GM12878 (cell line): ENCODE data around the gene HIVEP2. TPM values are rescaled to one million over a fixed set of nuclear protein-coding genes. Genes with fewer than 3 reads are reported as not detected.

Experiments used
- ATAC-seq: fragments of 200-7000 bp; cut with Tn5 transposase; 3 replicates; pipeline ENCODE4 v1.9.1; 2020; ENCODE audit warnings: mild to moderate bottlenecking, moderate library complexity
- BruUV-seq: library from RNA; stranded (reverse); fragments of 400-500 nt; replicated peaks from 2 replicates; lab custom pipeline; 2021; lab: Mats Ljungman, UMichigan
- CTCF ChIA-PET: fragments of 300-600 bp; sonication (Branson Sonifier 250); formaldehyde crosslinking; extraction: SDS; loops from one replicate; lab custom pipeline; 2021; ENCODE audit warnings: inconsistent platforms; lab: Yijun Ruan, JAX
- POLR2A ChIA-PET: fragments of 350-600 bp; formaldehyde crosslinking; extraction: SDS; loops from one replicate; lab custom pipeline; 2021; ENCODE audit warnings: inconsistent platforms; lab: Charles Lee
- RAD21 ChIA-PET: fragments of 300-600 bp; sonication (Branson Sonifier 250); formaldehyde crosslinking; loops from one replicate; lab custom pipeline; 2023; ENCODE audit warnings: antibody characterized with exemption; ENCODE audit not compliant: unreplicated experiment; lab: Charles Lee
- SMC1A ChIA-PET: fragments of 300-600 bp; sonication (Branson Sonifier 250); formaldehyde crosslinking; loops from one replicate; lab custom pipeline; 2023; ENCODE audit not compliant: unreplicated experiment, uncharacterized antibody; lab: Charles Lee
- DNase-seq: peaks from one replicate; pipeline ENCODE4 v3.0.0-alpha.2; 2011; ENCODE audit warnings: low read depth, low spot score
- FAIRE-seq: peaks from 3 replicates; lab custom pipeline; 2011; peaks lifted over from hg19 to GRCh38; lab: Jason Lieb, UNC
- H2AFZ ChIP-seq: 2 replicates; pipeline ENCODE4 v1.6.0; 2011; ENCODE audit warnings: low read depth, low read length, control low read depth; ENCODE audit not compliant: control insufficient read depth
- H3K27ac ChIP-seq: 2 replicates; pipeline ENCODE4 v1.5.1; 2011; ENCODE audit warnings: control low read depth; ENCODE audit not compliant: control insufficient read depth, insufficient read depth
- H3K27me3 ChIP-seq, 2 experiments: replicated peaks in 1 of 2; 2 replicates each; pipeline versions ENCODE4 v1.6.0 to v1.6.1; 2011; ENCODE audit warnings: low read length in 1 of 2; ENCODE audit not compliant: control insufficient read depth in 2 of 2, insufficient read depth in 2 of 2
- H3K36me3 ChIP-seq, 2 experiments: 2 replicates each; pipeline ENCODE4 v1.5.1; 2011; ENCODE audit warnings: low read length in 1 of 2; ENCODE audit not compliant: control insufficient read depth in 2 of 2, insufficient read depth in 2 of 2
- H3K4me1 ChIP-seq: 2 replicates; pipeline ENCODE4 v1.6.1; 2011; ENCODE audit warnings: mild to moderate bottlenecking, low read length, moderate library complexity, mixed read lengths; ENCODE audit not compliant: control insufficient read depth, insufficient read depth
- H3K4me2 ChIP-seq: 2 replicates; pipeline ENCODE4 v1.6.0; 2011; ENCODE audit warnings: control low read depth; ENCODE audit not compliant: control insufficient read depth, insufficient read depth
- H3K4me3 ChIP-seq: fragments of 200-600 bp; sonication (generic); 2 replicates; pipeline ENCODE4 v1.5.1; 2016
- H3K79me2 ChIP-seq: 2 replicates; pipeline ENCODE4 v1.6.0; 2011; ENCODE audit warnings: low read length; ENCODE audit not compliant: control insufficient read depth, insufficient read depth
- H3K9ac ChIP-seq: 2 replicates; pipeline ENCODE4 v1.8.0; 2011; ENCODE audit warnings: low read length, control low read depth, mixed read lengths; ENCODE audit not compliant: control insufficient read depth, insufficient read depth
- H3K9me3 ChIP-seq: replicated peaks from 3 replicates; pipeline ENCODE4 v1.5.1; 2011; ENCODE audit warnings: mild to moderate bottlenecking, low read length; ENCODE audit not compliant: control insufficient read depth, insufficient read depth
- H4K20me1 ChIP-seq: 2 replicates; pipeline ENCODE4 v1.6.0; 2011; ENCODE audit not compliant: control insufficient read depth, insufficient read depth
- BCL3 ChIP-seq: IDR thresholded peaks from 2 replicates; pipeline ENCODE4 v1.6.1; 2011; ENCODE audit warnings: borderline replicate concordance, low read depth, mild to moderate bottlenecking, moderate library complexity, low read length; ENCODE audit not compliant: insufficient read depth, poor library complexity, severe bottlenecking
- EP300 ChIP-seq, 2 experiments: fragments of 150-350 bp in 1 of 2; IDR thresholded peaks; 2 replicates each; pipeline ENCODE4 v1.6.1; 2011 to 2012; ENCODE audit warnings: low read depth in 2 of 2, low read length in 2 of 2, borderline replicate concordance in 1 of 2, improper control_type of control experiment in 1 of 2, inconsistent platforms in 1 of 2; ENCODE audit not compliant: control insufficient read depth in 1 of 2
- MYB ChIP-seq: fragments of 150-350 bp; IDR thresholded peaks from 2 replicates; pipeline ENCODE4 v1.6.1; 2014; ENCODE audit warnings: mild to moderate bottlenecking, low read depth, low read length, borderline replicate concordance
- NRF1 ChIP-seq: conservative IDR thresholded peaks from 2 replicates; pipeline ENCODE4 v1.6.1; 2011; ENCODE audit warnings: mild to moderate bottlenecking, low read depth, low read length, improper control_type of control experiment
- RAD51 ChIP-seq: fragments of 450-650 bp; IDR thresholded peaks from 2 replicates; pipeline ENCODE4 v1.6.1; 2016; ENCODE audit warnings: moderate library complexity, mild to moderate bottlenecking, inconsistent platforms
- RBBP5 ChIP-seq: fragments of 200-600 bp; sonication (generic); conservative IDR thresholded peaks from 2 replicates; pipeline ENCODE4 v1.6.1; 2016
- SMC3 ChIP-seq: IDR thresholded peaks from 2 replicates; pipeline ENCODE4 v1.6.1; 2011; ENCODE audit warnings: low read length, improper control_type of control experiment, borderline replicate concordance
- STAT1 ChIP-seq: fragments of 450-650 bp; conservative IDR thresholded peaks from 2 replicates; pipeline ENCODE4 v1.6.1; 2014; ENCODE audit warnings: antibody characterized with exemption, mild to moderate bottlenecking
- YBX1 ChIP-seq: fragments of 450-650 bp; IDR thresholded peaks from 2 replicates; pipeline ENCODE4 v1.6.1; 2016; ENCODE audit warnings: antibody characterized with exemption
- YY1 ChIP-seq: IDR thresholded peaks from 2 replicates; pipeline ENCODE4 v1.6.1; 2011; ENCODE audit warnings: low read depth, mild to moderate bottlenecking, low read length
- ZNF217 ChIP-seq: fragments of 450-650 bp; IDR thresholded peaks from 2 replicates; pipeline ENCODE4 v1.6.1; 2017; ENCODE audit warnings: antibody characterized with exemption, mild to moderate bottlenecking
- ZNF24 ChIP-seq: fragments of 450-650 bp; IDR thresholded peaks from 2 replicates; pipeline ENCODE4 v1.6.1; 2017; ENCODE audit warnings: antibody characterized with exemption, mild to moderate bottlenecking
- ZNF384 ChIP-seq: IDR thresholded peaks from 2 replicates; pipeline ENCODE4 v1.6.1; 2012; ENCODE audit warnings: low read depth, mild to moderate bottlenecking, low read length, improper control_type of control experiment, borderline replicate concordance
- WGBS: methylation state at CpG from one replicate; pipeline ENCODE4 v1.1.6; 2016; ENCODE audit warnings: low lambda C conversion rate; ENCODE audit not compliant: insufficient replicate concordance, insufficient coverage; ENCODE audit errors: missing lambda C conversion rate; 5-methylcytosine and 5-hydroxymethylcytosine counted together
- in situ Hi-C: fragments of 300-500 bp; cut with MboI; formaldehyde crosslinking; loops from 9 replicates; pipeline ENCODE4 v1.14.3; 2018; ENCODE audit warnings: mixed read lengths
- intact Hi-C: fragments of 100-400 bp; cut with micrococcal nuclease; formaldehyde crosslinking; loops from one replicate; pipeline ENCODE4 v1.14.2; 2022; ENCODE audit not compliant: unreplicated experiment
- polyA plus RNA-seq, 11 experiments: library from polyadenylated mRNA; depleted of rRNA in 4 of 11; unstranded in 6 of 11; stranded (reverse) in 5 of 11; fragments of >200 nt; fragmentation: Nextera tagmentation in 4 of 11; fragmentation: Illumina TruSeq in 1 of 11; extraction: Ambion mirVana in 4 of 11; extraction: Trizol in 1 of 11; gene quantifications; 1 replicate in 1 of 11; 2 replicates in 10 of 11; pipeline versions ENCODE4 v1.2.1 to v1.2.3, GENCODE V29; 2011 to 2016; ENCODE audit warnings: inconsistent platforms in 2 of 11, missing spikeins in 2 of 11, low read depth in 1 of 11
- total RNA-seq, 4 experiments: library from RNA; depleted of rRNA in 3 of 4; stranded (reverse); fragments of >200 nt in 3 of 4; fragmentation: Illumina TruSeq in 1 of 4; extraction: Trizol in 1 of 4; gene quantifications; 2 replicates each; pipeline versions ENCODE4 v1.2.1 to v1.2.3, GENCODE V29; 2013 to 2021
- TF ChIP-seq, protein P1 (sequence below): IDR thresholded peaks from 2 replicates; pipeline ENCODE4 v1.6.1; 2011; ENCODE audit warnings: mild to moderate bottlenecking, low read depth, low read length, moderate library complexity; ENCODE audit not compliant: insufficient replicate concordance

Gene HIVEP2
- total and polyA plus RNA-seq, 10 of the 15 experiments (the other 5 are each of a cell fraction or from before 2014, with no cell fraction given), result 1.2 to 15.7 (median 10.2) TPM

DNA sequence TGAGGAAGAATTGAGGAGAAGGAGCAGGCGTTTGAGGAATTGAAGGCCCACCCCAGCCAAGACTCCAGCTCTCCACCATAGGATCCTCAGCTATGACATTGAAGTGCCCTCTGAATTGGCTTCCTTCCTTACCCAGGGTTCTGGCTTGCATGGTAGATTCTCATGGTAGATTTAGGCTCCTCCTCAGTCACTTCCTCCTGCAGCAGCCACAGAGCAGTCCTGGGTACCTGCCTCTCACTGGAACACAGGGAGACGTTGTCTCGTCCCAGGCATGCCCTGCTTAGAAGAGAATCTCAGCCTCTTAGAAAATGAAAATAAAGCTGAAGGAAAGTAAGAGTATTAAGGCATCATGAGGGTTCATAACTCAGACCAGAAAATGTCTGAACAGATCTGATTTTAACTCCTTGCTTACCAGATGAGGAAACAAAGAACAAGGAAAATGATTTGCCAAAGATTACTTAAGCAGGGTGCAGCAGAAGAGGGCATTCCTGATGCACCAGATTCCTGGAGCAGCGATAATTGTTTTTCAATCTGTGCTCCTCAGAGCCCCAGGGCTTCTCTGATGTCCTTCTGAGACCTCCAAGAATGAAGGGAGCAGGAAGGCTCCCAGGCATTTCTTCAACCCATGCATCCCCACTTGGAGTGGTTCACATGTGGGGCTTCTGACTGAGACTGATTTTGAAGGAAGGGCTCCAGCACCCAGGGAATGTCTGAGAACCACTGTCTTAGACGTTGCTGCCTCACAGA lies 219.8 kb downstream of the HIVEP2 start (continued):
- no peak for TF ChIP-seq BCL3
- TF ChIP-seq STAT1, result no peak
- TF ChIP-seq, all 136 proteins: peak for 0

GRCh38 chr6:142722841-142723240 lies 222.1 kb downstream of the HIVEP2 start:
- Histone ChIP-seq H3K4me3 (no peak overlapping the region), H3K9ac (no peak overlapping the region), H3K4me2 (peak overlapping the region; percentile 44), H3K27ac (no peak overlapping the region), H2AFZ (no peak overlapping the region)
- ATAC-seq (peak; percentile 46; the same call in 2 of the 3 replicates), FAIRE-seq (no peak)
- SMC1A ChIA-PET, result interaction anchor here (0.8 to 2.1 kb wide), 4 partner anchors 9 to 703 kb away, joined by 3 to 8 read pairs (median 3); no protein-coding TSS in a partner anchor
- POLR2A ChIA-PET, result interaction anchor here (0.6 to 0.7 kb wide), 3 partner anchors 81 to 166 kb away, joined by 3 to 6 read pairs (median 4); no protein-coding TSS in a partner anchor
- TF ChIP-seq ZNF384 (no peak), RBBP5 (no peak), RAD51 (no peak), EP300 (IDR thresholded peaks at IDR 0.05; ENCODE audit: borderline replicate concordance in 1 of 2, control insufficient read depth in 1 of 2, low read depth in 2 of 2, low read length in 2 of 2) (no peak), ZNF217 (no peak), MYB (no peak), YY1 (no peak), YBX1 (no peak), SMC3 (no peak), ZNF24 (no peak), NRF1 (no peak)
- TF ChIP-seq, protein P1, sequence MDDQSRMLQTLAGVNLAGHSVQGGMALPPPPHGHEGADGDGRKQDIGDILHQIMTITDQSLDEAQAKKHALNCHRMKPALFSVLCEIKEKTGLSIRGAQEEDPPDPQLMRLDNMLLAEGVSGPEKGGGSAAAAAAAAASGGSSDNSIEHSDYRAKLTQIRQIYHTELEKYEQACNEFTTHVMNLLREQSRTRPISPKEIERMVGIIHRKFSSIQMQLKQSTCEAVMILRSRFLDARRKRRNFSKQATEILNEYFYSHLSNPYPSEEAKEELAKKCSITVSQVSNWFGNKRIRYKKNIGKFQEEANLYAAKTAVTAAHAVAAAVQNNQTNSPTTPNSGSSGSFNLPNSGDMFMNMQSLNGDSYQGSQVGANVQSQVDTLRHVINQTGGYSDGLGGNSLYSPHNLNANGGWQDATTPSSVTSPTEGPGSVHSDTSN, result no peak
- TF ChIP-seq, all 136 proteins: peak for 0
- intact Hi-C loops (no loop called here), in situ Hi-C loops (no loop called here)
- ChIA-PET RAD21 (no interaction called here), CTCF (interaction anchor here (1.0 to 3.0 kb wide), 4 partner anchors 10 to 63 kb away, joined by 3 to 7 read pairs (median 6); no protein-coding TSS in a partner anchor)
- WGBS, result 77% methylated on average over 3 of the region's 3 CpGs
- H3K4me1 ChIP-seq, result peaks cover 10% of the 10 kb centered on the region
- no peaks in the 10 kb centered on the region for H3K36me3 ChIP-seq
- no peaks in the 10 kb centered on the region for H3K27me3 ChIP-seq
- no peaks in the 10 kb centered on the region for H3K79me2 ChIP-seq
- no peak for DNase-seq
- H4K20me1 ChIP-seq, result no peaks in the 10 kb centered on the region
- BruUV-seq, result no TSS peak
- peaks cover 2% of the 10 kb centered on the region; the same call in 2 of the 3 replicates for H3K9me3 ChIP-seq
